Stimulated activated CD8-positive, alpha-beta memory T cell treated with anti-CD3 and anti-CD28 coated beads, Interleukin-7, amount 100 ng/mL, for 1 hour (primary cell): Measurements from ENCODE around the gene C1orf159.
"Not testable (repeated sequence)": the region's sequence is repeated elsewhere in the genome, so short reads cannot be mapped to it uniquely, and the experiment has no call there.

Experiments used
- DNase-seq, 2 donors: peaks; one replicate each; pipeline ENCODE4 v3.0.0-alpha.2; 2020; ENCODE audit warnings: low read depth in 2 of 2

Gene C1orf159

GRCh38 chr1:1118011-1118875, 2.4 kb upstream of the C1orf159 start:
- no peak for DNase-seq

DNA sequence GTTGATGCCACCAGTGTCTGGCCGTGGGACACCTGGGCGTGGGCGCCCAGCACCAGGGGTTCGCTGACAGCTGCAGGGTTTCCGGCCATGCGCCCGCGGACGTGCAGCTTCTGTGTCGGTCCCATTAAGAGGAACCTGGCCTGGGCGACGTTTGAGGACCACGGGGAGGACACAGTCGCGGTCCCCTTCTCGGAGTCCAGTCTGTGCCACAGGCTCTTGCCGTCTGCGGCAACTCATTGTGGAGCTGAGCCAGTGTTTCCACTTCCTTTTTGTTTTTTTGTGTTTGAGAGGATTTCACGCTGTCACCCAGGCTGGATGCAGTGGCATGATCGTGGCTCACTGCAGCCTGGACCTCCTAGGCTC, 1.6 kb upstream of the C1orf159 start:
- no peak for DNase-seq

DNA sequence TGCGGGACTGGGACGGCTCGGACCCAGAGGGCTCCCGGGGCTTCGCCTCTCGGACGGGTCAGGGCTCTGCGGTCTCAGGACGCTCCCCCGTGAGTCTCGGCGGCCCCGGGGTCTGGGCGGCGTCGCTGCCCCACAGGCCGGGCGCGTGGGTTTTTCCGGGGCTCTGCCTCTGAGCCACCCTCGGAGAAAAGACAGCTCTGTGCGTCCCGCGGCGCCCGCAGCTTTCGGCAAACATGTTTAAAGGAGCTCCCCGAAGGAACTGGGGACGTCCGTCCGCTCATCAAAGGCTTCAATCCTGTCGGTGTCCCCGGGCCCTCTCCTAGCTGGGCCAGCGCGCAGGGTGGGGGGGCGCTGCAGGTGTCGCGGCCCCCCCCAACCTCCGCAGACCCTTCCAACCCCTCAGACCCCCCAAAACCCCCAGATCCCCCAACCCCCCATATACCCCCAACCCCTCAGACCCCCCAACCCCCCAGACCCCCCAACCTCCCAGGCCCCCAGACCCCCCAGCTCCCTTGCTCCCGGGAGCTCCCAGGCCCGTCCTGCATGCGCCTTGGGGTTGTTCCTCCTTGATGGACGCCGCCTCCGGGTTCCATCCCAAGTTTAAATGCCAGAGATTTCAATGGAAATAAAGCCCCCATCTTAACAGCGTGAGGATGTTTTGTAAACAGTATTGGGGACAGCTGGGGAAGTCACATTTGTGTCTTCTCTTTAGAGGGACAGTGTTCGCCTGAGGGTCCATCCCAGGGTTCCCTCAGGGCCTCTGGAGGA, 996 bp upstream of the C1orf159 start:
- DNase-seq = no peak

DNA sequence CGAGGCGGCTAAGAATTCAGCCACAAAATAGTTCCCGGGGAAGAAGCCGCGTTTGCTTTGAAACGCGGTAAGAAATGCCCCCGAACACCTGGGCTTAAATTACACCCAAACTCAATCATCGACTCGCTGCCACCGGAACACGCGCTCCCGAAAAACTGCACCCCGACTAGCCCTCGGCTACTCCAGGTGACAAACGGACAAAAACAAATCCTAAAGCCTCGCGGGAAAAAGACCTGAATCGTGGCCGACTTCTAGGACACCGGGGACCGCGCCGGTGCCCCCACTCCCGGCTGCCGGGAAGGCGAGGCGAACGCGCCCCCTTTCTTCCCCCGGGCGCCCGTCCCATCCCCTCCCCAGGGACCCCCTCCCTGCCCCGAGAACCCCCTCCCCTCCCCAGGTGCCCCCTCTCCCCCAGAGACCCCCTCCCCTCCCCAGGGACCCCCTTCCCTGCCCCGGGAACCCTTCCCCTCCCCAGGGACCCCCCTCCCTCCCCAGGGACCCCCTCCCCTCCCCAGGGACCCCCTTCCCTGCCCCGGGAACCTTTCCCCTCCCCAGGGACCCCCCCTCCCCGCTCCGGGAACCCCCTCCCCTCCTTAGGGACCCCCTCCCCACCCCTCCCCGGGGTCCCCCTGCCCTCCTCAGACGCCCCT, 628 bp downstream of the C1orf159 start:
- DNase-seq = no peak

DNA sequence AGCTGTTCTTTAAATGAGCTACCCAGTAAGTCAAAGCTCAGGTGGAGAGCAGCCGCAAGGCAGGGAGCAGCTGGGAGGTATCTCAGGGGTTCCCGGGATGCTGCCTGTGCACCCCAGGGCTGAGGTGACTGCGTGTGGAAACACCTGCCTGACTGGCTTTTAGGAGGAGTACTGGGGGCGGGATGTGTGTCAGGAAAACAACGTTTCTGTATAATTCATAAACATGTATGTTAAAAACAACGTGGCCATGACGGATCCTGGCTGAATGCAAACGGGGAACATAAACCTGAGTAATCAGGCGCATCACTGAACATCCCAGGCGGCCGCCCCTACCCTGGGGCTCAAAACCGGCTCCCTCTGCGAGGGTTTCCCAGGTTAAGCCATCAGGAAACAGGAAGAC, 1.5 kb downstream of the C1orf159 start:
- no peak for DNase-seq

DNA sequence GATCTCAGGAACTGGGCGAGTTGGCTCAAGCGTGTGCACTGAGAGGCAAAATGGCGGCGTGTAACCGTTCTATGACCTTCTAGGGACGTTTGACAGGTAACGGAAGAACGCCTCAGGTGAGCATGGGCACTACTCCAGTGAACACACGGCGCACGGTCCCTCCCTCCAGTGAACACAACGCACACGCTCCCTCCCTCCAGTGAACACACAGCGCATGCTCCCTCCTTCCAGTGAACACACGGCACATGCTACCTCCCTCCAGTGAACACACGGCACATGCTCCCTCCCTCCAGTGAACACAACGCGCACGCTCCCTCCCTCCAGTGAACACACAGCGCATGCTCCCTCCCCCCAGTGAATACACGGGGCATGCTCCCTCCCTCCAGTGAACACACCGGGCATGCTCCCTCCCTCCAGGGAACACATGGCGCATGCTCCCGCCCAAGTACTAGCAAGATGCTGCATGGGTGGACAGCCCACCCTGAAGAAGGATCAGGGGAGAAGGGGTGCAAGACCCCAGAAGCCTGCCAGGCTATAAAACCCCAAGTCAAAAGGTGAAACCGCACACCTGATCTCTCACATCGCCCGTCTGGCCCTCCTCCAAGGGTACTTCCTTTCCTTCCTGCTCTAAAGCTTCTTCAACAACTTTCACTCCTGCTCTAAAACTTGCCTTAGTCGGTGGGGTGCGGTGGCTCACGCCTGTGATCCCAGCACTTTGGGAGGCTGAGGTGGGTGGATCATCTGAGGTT, 3.5 kb downstream of the C1orf159 start:
- DNase-seq = no peak

DNA sequence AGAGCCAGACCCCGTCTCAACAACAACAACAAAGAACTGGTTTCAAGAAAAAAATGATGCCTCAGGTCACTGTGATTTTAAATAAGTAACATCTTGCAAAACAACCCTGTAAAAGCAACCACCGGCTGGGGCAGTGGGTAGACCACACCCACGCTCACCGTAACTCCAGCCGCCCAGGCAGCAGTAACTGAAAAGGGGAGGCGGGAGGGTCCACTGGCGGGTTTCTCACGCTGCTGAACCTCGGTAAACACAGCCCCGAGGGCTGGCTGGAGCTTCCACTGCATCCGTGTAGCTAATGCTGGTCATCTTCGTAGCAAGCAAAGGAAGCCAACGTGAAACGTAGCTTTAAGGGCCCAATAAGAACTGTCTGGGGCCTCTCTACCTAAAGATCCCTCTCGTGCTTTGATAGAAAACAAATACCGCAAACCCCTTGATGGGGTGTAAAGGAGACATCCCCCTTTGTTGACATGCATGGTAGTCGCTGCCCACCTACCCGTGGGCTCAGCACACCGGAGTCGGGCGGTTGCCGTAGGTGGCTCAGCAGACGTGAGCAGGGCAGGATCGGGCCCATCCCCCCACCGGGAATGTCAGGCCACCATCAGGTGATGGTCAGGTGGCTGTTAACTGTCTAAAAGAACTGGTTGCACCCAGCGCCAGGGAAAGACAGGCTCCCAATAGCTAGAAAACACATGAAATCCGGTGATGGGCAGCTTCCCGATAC, 4.2 kb downstream of the C1orf159 start:
- no peak for DNase-seq

DNA sequence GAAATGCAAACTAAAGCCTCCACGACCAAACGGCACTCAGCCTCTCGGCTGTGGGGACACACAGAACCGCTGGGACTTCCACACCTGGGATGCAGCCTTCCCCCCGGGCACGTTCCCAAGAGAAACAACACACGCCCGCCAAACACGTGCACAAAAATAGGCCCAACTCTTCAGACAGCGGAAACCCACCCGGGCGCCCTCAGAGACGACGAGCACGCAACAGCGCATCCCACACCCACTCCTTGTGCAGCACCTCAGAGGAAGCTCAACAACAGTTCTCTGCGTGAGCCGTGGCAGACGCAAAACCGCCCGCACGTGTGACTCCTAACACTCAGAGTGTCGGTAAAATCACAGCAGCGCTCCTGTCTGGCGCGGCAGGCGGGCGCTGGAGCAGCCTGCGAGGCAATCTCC, 5.3 kb downstream of the C1orf159 start:
- no peak for DNase-seq

- DNase-seq = no peak
Measured at GRCh38 chr1:1109743-1110142, 6.1 kb downstream of the C1orf159 start.

GRCh38 chr1:1106510-1107221, 9.2 kb downstream of the C1orf159 start:
- DNase-seq = no peak

DNA sequence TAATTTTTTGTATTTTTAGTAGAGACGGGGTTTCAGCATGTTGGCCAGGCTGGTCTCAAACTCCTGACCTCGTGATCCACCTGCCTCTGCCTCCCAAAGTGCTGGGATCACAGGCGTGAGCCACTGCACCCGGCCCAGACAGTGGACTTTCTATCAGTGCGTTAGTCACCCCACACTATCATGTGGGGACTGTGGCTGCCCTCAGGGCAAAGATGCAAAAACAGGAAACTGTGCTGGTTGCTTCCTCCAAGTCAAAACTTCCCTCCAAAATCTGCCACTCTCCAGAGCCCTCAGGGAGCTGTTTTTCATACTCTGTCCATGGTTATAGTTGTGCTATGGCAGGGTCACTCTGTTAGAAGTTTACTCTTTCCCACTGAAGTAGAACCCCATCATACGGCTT, 11.7 kb downstream of the C1orf159 start:
- not testable (repeated sequence) for DNase-seq

DNA sequence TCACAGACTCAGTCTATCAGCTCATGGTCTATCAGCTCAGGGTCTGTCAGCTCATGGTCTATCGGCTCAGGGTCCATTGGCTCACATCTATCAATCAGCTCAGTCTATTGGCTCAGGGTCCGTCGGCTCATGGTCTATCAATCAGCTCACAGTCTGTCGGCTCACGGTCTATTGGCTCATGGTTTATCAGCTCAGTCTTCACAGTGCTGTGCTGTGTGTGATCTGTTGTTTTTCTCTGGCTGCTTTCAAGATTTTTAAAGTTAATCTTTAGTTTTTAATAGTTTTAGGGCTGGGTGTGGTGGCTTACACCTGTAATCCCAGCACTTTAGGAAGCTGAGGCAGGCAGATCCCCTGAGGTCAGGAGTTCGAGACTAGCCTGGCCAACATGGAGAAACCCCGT, 14.4 kb downstream of the C1orf159 start:
- no peak for DNase-seq

DNA sequence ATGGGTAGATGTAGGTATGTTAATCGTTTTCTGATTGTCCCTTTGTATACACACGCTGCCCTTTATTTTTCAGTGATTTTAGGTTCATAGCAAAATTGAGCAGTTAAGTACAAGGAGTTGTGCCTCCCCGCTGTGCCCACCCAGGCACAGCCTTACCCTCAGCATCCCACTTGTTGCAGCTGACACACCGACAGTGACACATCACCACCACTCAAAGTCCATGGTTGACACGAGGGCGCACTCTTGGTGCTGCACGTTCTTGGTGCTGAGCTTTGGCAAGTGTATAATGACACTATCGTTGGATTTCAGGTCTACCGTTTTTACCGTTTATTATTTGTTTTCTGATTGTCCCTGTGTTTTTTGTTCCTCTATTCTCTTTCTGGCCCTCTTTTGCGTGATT, 15.6 kb downstream of the C1orf159 start:
- DNase-seq = no peak

DNA sequence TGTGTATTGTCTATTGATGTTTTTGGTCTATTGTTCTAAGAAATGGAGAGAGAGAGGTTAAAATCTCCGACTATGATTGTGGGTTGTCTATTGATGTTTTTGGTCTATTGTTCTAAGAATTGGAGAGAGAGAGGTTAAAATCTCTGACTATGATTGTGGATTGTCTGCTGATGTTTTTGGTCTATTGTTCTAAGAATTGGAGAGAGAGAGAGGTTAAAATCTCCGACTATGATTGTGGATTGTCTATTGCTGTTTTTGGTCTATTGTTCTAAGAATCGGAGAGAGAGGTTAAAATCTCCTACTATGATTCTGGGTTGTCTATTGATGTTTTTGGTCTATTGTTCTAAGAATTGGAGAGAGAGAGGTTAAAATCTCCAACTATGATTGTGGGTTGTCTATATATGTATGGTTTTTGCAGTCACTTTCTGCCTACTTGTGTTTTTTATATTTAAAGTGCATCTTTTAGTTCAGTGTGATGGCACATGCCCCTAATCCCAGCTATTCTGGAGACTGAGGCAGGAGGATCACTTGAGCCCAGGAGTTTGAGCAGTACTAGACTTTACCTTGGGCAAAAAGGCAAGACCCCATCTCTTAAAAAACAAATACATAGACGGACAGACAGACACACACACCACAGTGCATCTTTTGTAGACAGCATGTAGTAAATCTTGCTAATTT, 16.2 kb downstream of the C1orf159 start:
- DNase-seq = no peak

DNA sequence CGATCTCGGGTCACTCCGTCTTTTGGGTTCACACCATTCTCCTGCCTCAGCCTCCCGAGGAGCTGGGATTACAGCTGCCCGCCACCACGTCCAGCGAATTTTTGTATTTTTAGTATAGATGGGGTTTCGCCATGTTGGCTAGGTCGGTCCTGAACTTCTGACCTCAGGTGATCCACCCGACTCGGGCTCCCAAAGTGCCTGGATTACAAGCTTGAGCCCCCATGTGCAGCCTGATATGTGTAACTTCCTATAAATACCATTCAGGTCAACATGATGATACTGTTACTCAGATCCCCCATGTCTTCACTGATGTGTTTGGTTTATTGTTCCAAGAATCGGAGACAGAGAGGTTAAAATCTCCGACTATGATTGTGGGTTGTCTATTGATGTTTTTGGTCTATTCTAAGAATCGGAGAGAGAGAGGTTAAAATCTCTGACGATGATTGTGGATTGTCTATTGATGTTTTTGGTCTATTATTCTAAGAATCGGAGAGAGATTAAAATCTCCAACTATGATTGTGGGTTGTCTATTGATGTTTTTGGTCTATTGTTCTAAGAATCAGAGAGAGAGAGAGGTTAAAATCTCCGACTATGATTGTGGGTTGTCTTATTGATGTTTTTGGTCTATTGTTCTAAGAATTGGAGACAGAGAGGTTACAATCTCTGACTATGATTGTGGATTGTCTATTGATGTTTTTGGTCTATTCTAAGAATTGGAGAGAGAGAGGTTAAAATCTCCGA, 17.0 kb downstream of the C1orf159 start:
- no peak for DNase-seq

- not testable (repeated sequence) for DNase-seq
Measured at GRCh38 chr1:1096136-1096535, 19.8 kb downstream of the C1orf159 start.

GRCh38 chr1:1094981-1095380, 20.9 kb downstream of the C1orf159 start:
- no peak for DNase-seq

DNA sequence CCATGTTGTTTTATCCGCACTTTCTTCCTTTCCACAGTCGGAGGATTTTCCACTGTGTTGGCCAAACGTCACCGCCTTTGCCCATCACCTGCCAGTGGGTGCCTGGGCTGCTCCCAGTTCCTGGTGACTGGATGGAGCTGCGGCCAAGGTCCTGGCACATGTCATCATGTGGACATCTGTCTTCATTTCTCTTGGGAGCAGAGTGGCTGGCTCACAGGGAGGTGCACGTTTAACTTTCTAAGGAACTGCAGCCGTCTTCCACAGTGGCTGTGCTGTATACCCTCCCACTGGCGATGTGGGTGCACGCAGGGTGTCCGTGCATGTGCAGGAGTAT, 22.3 kb downstream of the C1orf159 start:
- no peak for DNase-seq

DNA sequence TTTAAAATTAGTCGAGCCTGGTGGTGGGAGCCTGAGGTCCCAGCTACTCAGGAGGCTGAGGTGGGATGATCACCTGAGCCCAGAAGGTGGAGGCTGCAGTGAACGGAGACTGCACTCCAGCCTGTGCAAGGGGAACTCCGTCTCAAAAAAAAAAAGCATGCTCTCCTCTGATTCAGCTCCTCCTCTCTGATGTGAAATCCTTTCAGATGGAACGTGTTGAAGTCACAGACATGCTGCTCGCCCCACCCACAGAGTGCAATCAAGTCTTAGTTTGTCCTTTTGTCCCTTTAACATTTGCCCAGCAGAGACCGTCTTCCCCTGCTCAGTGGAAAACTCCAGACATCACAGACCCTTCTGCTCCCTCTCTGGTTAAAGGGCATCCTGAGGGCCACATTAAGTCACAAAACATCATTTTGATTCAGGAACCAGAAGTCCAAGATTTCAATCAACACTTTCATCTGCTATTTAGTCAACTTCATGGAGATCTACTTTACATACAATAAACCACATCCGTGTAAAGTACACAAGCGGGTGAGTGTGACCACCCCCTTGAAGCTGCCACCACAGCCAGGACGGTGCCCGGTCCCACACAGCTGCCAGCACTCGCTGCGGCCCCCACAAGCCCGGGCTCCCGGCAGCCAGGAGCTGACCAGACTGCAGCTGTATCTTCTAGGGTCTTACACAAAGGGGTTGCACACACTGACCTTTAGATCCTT, 22.8 kb downstream of the C1orf159 start:
- no peak for DNase-seq
